ENCODE results near the gene CX3CR1.
"Not testable (repeated sequence)": the region's sequence is repeated elsewhere in the genome, so short reads cannot be mapped to it uniquely, and the experiment has no call there.

The CX3CR1 gene

DNA sequence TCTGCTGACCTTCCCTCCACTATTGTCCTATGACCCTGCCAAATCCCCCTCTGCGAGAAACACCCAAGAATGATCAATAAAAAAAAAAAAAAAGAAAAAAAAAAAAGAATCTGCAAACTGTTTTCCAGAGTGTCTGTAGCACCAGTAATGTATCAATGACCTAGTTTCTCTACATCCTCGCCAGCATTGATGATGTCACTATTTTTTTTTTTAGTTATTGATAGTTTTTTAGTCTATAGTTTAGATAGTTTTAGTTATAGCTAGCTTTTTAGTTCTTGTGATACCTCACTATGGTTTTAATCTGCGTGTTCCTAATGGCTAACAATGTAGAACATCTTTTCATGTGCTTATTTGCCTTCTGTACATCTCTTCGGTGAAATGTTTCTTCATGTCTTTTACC is 51.3 kb downstream of the CX3CR1 start:
- in situ Hi-C loops (cut with MboI; ENCODE audit: low sequenced_read_pairs): no loop called here

DNA sequence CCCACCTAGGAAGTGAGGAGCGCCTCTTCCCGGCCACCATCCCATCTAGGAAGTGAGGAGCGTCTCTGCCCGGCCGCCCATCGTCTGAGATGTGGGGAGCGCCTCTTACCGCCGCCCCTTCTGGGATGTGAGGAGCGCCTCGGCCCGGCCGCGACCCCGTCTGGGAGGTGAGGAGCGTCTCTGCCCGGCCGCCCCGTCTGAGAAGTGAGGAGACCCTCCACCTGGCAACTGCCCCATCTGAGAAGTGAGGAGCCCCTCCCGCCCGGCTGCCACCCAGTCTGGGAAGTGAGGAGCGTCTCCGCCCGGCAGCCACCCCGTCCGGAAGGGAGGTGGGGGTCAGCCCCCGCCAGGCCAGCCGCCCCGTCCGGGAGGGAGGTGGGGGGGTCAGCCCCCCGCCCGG is 52.2 kb downstream of the CX3CR1 start:
- in situ Hi-C loops (cut with MboI; ENCODE audit: low sequenced_read_pairs): not testable (repeated sequence)

DNA sequence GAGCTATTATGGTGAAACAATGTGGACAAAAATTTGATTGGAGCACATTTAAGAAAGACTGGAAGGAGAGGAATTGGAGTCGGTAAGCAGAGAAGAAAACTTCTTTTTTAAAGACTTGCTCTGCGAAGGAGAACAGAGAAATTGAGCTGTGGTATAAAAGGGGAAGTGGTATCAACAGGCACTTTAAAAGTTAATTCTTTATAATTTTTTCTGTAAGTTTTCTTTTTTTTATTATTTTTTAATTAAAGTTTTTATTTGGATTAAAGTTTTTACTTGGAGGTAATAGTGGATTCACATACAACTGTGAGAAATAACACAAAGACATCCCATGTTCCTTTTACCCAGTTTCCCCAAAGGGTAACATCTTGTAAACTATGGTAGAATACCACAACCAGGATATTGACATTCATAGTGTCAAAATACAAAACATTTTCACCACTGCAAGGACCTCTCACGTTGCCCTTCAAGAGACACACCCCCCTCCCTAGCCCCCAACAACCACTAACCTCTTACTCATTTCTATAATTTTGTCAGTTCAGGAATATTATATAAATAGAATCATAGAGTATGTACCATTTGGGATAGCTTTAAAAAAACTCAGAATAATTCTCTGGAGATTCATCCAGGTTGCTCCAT is 53.6 kb downstream of the CX3CR1 start:
- in situ Hi-C loops (cut with MboI; ENCODE audit: low sequenced_read_pairs): no loop called here

DNA sequence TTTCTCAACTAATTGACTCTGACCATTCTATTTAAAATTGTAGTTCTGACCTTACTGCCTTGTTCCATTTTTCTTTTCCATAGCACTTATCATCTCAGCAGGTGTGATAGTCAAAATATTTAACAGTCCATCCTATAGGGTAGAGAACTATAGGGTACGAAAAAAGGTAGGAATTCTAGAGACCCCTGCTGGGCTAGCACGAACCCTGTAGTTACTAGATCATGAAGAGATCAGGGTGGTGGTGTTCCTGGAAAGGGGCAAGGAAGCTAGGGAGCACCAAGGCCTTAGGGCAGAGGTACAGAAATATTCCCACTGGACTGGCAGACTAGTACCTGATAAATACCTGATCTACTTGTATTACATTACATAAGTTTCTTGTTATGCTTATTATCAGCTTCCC is 55.5 kb downstream of the CX3CR1 start:
- in situ Hi-C loops (cut with MboI; ENCODE audit: low sequenced_read_pairs): no loop called here

DNA sequence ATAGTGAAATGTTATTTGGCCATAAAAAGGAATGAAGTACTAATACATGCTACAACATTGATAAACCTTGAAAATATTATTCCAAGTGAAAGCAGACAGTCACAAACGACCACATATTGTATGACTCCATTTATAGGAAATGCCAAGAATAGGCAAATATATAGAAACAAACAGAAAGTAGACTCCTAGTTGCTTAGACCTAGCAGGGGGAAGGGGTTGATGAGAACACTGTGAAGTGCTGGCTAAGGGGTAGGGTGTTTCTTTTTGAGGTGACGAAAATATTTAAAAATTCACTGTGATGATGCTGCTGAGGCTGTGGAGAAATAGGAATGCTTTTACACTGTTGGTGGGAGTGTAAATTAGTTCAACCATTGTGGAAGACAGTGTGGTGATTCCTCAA is 56.9 kb downstream of the CX3CR1 start:
- in situ Hi-C loops (cut with MboI; ENCODE audit: low sequenced_read_pairs): no loop called here

DNA sequence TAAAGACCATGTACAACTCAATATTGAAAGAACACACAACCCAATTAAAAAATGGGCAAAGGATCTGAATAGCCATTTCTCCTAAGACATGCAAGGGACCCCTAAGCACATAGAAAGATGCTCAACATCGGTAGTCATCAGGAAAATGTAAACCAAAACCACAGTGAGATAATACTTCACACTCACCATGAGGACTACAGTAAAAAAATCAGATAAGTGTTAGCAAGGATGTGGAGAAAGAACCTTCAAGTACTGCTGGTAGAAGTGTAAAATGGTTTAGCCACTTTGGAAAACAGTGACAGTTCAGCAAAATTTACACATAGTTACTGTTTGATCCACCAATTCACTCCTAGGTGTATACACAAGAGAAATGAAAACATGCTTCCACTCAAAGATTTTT is 57.4 kb downstream of the CX3CR1 start:
- in situ Hi-C loops (cut with MboI; ENCODE audit: low sequenced_read_pairs): no loop called here

DNA sequence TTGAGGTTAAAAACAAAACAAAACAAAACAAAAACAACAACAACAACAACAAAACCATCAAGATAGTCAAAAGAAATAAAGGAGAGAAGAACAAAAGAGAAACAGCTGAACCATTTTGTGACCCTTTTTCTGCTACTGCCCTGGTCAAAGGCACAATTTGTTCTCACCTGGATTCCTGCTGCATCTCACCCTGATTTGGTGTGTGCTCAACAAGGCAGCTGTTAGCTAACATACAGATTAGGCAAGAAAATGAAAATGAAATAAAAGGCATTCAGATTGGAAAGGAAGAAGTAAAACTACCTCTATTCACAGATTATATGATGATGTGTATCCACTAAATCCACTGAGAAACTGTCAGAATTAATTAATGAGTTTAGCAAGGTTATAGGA is 58.7 kb downstream of the CX3CR1 start:
- in situ Hi-C loops (cut with MboI; ENCODE audit: low sequenced_read_pairs): no loop called here

DNA sequence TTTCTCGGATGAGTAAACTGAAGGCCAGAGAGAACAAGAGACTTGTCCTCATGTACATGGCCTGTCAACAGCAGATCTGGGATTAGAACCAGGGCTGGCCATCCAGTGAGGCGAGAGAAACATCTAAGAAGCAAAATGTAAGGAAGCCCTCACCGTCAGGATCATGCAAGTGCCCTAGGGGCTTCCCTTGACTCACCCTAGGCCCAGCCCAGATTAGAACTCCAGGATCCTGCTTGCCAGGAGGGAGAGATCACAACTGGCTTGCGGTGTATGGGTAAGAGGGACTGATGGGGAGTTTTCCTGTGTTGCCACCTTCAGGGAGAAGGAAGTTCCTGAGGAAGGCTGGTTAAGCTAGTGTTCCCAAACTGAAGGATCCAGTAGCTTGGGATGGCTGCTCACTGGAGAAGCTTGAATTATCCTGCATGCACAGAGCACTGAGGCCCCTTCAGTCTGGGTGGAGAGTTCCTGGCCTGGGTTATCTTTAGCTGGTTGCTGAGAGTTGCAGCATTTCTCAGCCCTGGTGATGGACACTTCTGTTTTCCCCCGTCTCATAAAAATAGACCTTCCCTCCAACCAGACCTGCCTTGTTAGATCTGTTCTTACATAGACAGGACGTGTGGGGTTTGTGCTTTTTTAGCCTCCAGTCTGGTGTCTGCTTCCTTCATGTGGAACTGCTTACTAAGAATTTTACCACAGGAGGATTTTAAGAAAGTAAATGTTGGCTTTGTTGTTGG is 59.3 kb downstream of the CX3CR1 start:
- in situ Hi-C loops (cut with MboI; ENCODE audit: low sequenced_read_pairs): no loop called here

DNA sequence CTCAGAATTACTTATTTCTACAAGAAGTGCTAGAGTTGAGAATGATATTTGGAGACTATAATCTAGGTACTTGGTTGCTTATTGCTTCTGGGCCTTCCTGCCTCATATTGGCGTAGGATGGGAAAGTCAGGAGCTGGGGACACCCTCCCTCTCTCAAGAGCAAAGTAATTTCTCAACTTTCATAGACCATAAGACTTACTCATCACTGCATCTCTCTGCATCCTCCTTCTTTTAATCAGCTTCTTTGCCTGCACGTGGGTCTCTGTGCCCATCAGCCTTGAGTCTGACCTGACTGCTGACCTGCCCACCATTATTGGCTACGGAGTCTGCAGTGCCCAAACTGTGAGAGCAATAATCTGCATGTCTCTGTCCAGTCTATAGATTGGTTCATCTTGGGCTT is 60.1 kb downstream of the CX3CR1 start:
- in situ Hi-C loops (cut with MboI; ENCODE audit: low sequenced_read_pairs): no loop called here

DNA sequence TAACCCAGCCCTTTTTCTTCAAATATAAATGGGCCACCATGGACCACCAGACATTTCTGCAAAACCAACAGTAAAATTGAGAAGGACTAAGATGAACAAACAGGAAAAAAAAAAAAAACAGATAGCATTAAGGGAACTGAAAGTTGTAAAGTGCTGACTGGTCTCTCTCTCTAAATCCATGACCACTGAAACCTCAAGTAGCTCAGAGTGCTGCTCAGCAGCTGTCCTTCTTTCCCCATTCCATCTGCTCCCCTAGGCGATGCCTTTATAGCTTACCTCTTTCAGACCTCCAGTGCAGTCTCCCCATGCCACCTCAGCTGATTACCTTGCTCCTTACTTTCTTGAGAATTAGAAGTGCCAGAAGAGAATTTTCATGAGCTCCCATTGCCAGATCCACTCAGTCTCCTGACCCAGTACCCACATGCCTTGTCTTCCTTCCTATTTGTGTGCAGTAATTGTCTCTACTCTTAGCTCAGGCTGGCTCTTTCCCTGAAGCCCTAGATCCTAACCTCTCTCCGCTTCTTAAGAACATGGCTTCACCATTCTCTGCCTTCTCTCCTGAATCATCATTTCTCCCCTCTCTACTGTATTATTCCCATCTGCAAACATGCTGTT is 63.6 kb downstream of the CX3CR1 start:
- in situ Hi-C loops (cut with MboI; ENCODE audit: low sequenced_read_pairs): no loop called here

DNA sequence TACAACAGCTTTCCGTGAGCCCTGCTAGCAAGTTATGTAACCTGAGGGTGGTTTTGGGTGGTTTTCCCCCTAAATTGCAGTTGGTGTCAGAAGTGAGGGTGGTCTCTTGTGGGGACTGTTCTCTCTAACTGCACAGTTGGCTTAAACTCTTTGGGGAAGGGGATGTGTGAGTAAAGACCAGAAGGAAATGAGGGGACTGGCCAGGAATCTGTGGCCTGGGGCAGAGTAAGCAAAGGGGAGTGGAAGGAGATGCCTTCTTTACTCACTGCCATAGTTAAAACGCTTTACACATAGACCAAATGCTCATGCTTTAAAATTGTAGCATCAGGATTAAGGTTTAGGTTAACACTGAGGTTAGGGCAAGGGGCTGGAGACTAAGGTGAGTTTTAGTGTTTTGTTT is 66.2 kb downstream of the CX3CR1 start:
- in situ Hi-C loops (cut with MboI; ENCODE audit: low sequenced_read_pairs): no loop called here
